IMR-90 (cell line): ENCODE measurements around the gene HOXC12. TPM values are rescaled to one million over a fixed set of nuclear protein-coding genes. Genes with fewer than 3 reads are reported as not detected.

ENCODE experiments used
- ATAC-seq: fragments of 200-7000 bp; cut with Tn5 transposase; 2 replicates; pipeline ENCODE4 v1.9.1; 2020; ENCODE audit warnings: low read depth, mild to moderate bottlenecking, moderate library complexity
- BruUV-seq: library from RNA; stranded (reverse); fragments of 400-500 nt; replicated peaks from 2 replicates; lab custom pipeline; 2021; lab: Mats Ljungman, UMichigan
- CTCF ChIA-PET: fragments of 300-600 bp; formaldehyde crosslinking; extraction: SDS; loops from one replicate; lab custom pipeline; 2021; ENCODE audit warnings: antibody characterized with exemption; lab: Yijun Ruan, JAX
- POLR2A ChIA-PET: fragments of 300-600 bp; sonication (Branson Sonifier 250); formaldehyde crosslinking; loops from one replicate; lab custom pipeline; 2022; ENCODE audit warnings: antibody characterized with exemption; ENCODE audit not compliant: unreplicated experiment; lab: Charles Lee
- DNase-seq: peaks from one replicate; pipeline ENCODE4 v3.0.0; 2013
- H2AFZ ChIP-seq: replicated peaks from 2 replicates; pipeline ENCODE3; 2013; ENCODE audit warnings: low read length, mild to moderate bottlenecking; ENCODE audit not compliant: poor library complexity
- H2AK5ac ChIP-seq: 2 replicates; pipeline ENCODE4 v1.6.1; 2013; ENCODE audit warnings: low read depth, low read length, inconsistent platforms
- H2AK9ac ChIP-seq: replicated peaks from 2 replicates; pipeline ENCODE3; 2013; ENCODE audit warnings: mild to moderate bottlenecking, low read depth, low read length, moderate library complexity; ENCODE audit not compliant: poor library complexity
- H2BK120ac ChIP-seq: 2 replicates; pipeline ENCODE4 v1.6.1; 2013; ENCODE audit warnings: low read depth, low read length, inconsistent platforms
- H2BK15ac ChIP-seq: 3 replicates; pipeline ENCODE4 v1.6.1; 2013; ENCODE audit warnings: low read depth, low read length, inconsistent platforms
- H2BK20ac ChIP-seq: 2 replicates; pipeline ENCODE4 v1.6.1; 2013; ENCODE audit warnings: low read depth, mild to moderate bottlenecking, inconsistent platforms, low read length, moderate library complexity
- H2BK5ac ChIP-seq: 2 replicates; pipeline ENCODE4 v1.6.1; 2013; ENCODE audit warnings: mild to moderate bottlenecking, low read depth, low read length, inconsistent platforms; ENCODE audit not compliant: poor library complexity, severe bottlenecking
- H3K14ac ChIP-seq: replicated peaks from 2 replicates; pipeline ENCODE4 v1.6.1; 2013; ENCODE audit warnings: low read depth, low read length, inconsistent platforms
- H3K18ac ChIP-seq: 2 replicates; pipeline ENCODE4 v1.6.1; 2013; ENCODE audit warnings: low read depth, low read length, control low read depth
- H3K23ac ChIP-seq: 2 replicates; pipeline ENCODE4 v1.6.1; 2013; ENCODE audit warnings: low read depth, low read length, inconsistent platforms
- H3K27ac ChIP-seq: 2 replicates; pipeline ENCODE4 v1.5.1; 2013; ENCODE audit warnings: mild to moderate bottlenecking, control low read depth, low read length; ENCODE audit not compliant: insufficient read depth
- H3K27me3 ChIP-seq: 2 replicates; pipeline ENCODE4 v1.6.1; 2013; ENCODE audit warnings: low read length; ENCODE audit not compliant: control insufficient read depth, insufficient read depth
- H3K36me3 ChIP-seq: 2 replicates; pipeline ENCODE4 v1.6.1; 2013; ENCODE audit warnings: low read length, mixed read lengths; ENCODE audit not compliant: control insufficient read depth, insufficient read depth
- H3K4ac ChIP-seq: 2 replicates; pipeline ENCODE4 v1.6.1; 2013; ENCODE audit warnings: low read depth, low read length, inconsistent platforms
- H3K4me1 ChIP-seq: 2 replicates; pipeline ENCODE4 v1.6.1; 2013; ENCODE audit warnings: low read length, mixed read lengths; ENCODE audit not compliant: control insufficient read depth, insufficient read depth
- H3K4me2 ChIP-seq: 2 replicates; pipeline ENCODE4 v1.6.1; 2013; ENCODE audit warnings: low read depth, mild to moderate bottlenecking, control low read depth, low read length, moderate library complexity
- H3K4me3 ChIP-seq: 2 replicates; pipeline ENCODE4 v1.5.1; 2013; ENCODE audit warnings: low read depth, mild to moderate bottlenecking, control low read depth, low read length, moderate library complexity; ENCODE audit not compliant: insufficient read depth
- H3K56ac ChIP-seq: 2 replicates; pipeline ENCODE4 v1.6.1; 2013; ENCODE audit warnings: low read length, inconsistent platforms; ENCODE audit not compliant: insufficient read depth; ENCODE audit errors: extremely low read depth
- H3K79me1 ChIP-seq, 2 experiments: 2 replicates each; pipeline ENCODE4 v1.6.1; 2013; ENCODE audit warnings: low read length in 2 of 2, inconsistent platforms in 1 of 2, low read depth in 1 of 2
- H3K9ac ChIP-seq: 2 replicates; pipeline ENCODE4 v1.6.1; 2013; ENCODE audit warnings: low read depth, low read length, control low read depth
- H3K9me1 ChIP-seq: 2 replicates; pipeline ENCODE4 v1.6.1; 2013; ENCODE audit warnings: low read length, inconsistent platforms; ENCODE audit not compliant: insufficient read depth
- H3K9me3 ChIP-seq: 2 replicates; pipeline ENCODE4 v1.6.1; 2013; ENCODE audit warnings: low read length; ENCODE audit not compliant: control insufficient read depth, insufficient read depth
- H4K20me1 ChIP-seq: 2 replicates; pipeline ENCODE4 v1.6.1; 2013; ENCODE audit warnings: low read length, inconsistent platforms; ENCODE audit not compliant: insufficient read depth
- H4K5ac ChIP-seq: 2 replicates; pipeline ENCODE4 v1.6.1; 2013; ENCODE audit warnings: mild to moderate bottlenecking, low read depth, low read length, control low read depth
- H4K8ac ChIP-seq, 2 experiments: 2 replicates each; pipeline ENCODE4 v1.6.1; 2013; ENCODE audit warnings: low read depth in 2 of 2, low read length in 2 of 2, control low read depth in 1 of 2, inconsistent platforms in 1 of 2
- H4K91ac ChIP-seq: 2 replicates; pipeline ENCODE4 v1.6.1; 2013; ENCODE audit warnings: low read depth, low read length, inconsistent platforms; ENCODE audit not compliant: insufficient read depth
- BHLHE40 ChIP-seq: fragments of 150-350 bp; IDR thresholded peaks from 2 replicates; pipeline ENCODE4 v1.6.1; 2016; ENCODE audit warnings: mild to moderate bottlenecking, low read depth, low read length
- CEBPB ChIP-seq: IDR thresholded peaks from 2 replicates; pipeline ENCODE4 v1.6.1; 2012; ENCODE audit warnings: low read depth, low read length, improper control_type of control experiment
- CHD1 ChIP-seq: IDR thresholded peaks from 2 replicates; pipeline ENCODE4 v1.6.1; 2012; ENCODE audit warnings: low read depth, low read length, improper control_type of control experiment
- MAFK ChIP-seq: IDR thresholded peaks from 2 replicates; pipeline ENCODE4 v1.6.1; 2012; ENCODE audit warnings: low read depth, low read length, improper control_type of control experiment
- MAZ ChIP-seq: IDR thresholded peaks from 2 replicates; pipeline ENCODE4 v1.6.1; 2012; ENCODE audit warnings: low read depth, mild to moderate bottlenecking, low read length, improper control_type of control experiment, moderate library complexity, borderline replicate concordance
- MXI1 ChIP-seq: IDR thresholded peaks from 2 replicates; pipeline ENCODE4 v1.6.1; 2012; ENCODE audit warnings: low read depth, mild to moderate bottlenecking, low read length, moderate library complexity, borderline replicate concordance
- NFE2L2 ChIP-seq: fragments of 150-350 bp; IDR thresholded peaks from 2 replicates; pipeline ENCODE4 v1.6.1; 2016; ENCODE audit warnings: low read depth, mild to moderate bottlenecking, low read length
- RAD21 ChIP-seq: IDR thresholded peaks from 2 replicates; pipeline ENCODE4 v1.6.1; 2012; ENCODE audit warnings: low read length, improper control_type of control experiment
- RCOR1 ChIP-seq: IDR thresholded peaks from 2 replicates; pipeline ENCODE4 v1.6.1; 2012; ENCODE audit warnings: mild to moderate bottlenecking, low read length, improper control_type of control experiment; ENCODE audit not compliant: insufficient replicate concordance
- RFX5 ChIP-seq: IDR thresholded peaks from 2 replicates; pipeline ENCODE4 v1.8.0; 2012; ENCODE audit warnings: low read depth, mild to moderate bottlenecking, low read length, moderate library complexity
- SMC3 ChIP-seq: fragments of 150-350 bp; IDR thresholded peaks from 2 replicates; pipeline ENCODE4 v1.6.1; 2016; ENCODE audit warnings: low read depth, mild to moderate bottlenecking, antibody characterized with exemption, low read length, moderate library complexity
- WGBS, 2 experiments: methylation state at CpG; one replicate each; pipeline versions ENCODE4 v1.1.5 to v1.1.7; 2013; ENCODE audit warnings: missing lambda C conversion rate in 2 of 2; ENCODE audit not compliant: insufficient read length in 1 of 2; ENCODE audit errors: extremely low coverage in 2 of 2; 5-methylcytosine and 5-hydroxymethylcytosine counted together
- dilution Hi-C: fragments of 300-500 bp; cut with HindIII; formaldehyde crosslinking; loops from one replicate; pipeline ENCODE4 v1.14.3; 2018; ENCODE audit warnings: low sequenced_read_pairs; ENCODE audit not compliant: unreplicated experiment
- in situ Hi-C: fragments of 300-500 bp; cut with MboI; formaldehyde crosslinking; loops from 3 replicates; pipeline ENCODE4 v1.14.3; 2019; ENCODE audit warnings: low sequenced_read_pairs, inconsistent platforms, mixed read lengths
- intact Hi-C: fragments of 100-400 bp; cut with micrococcal nuclease; formaldehyde crosslinking; loops from 2 replicates; pipeline ENCODE4 v1.10.0; 2022
- polyA plus RNA-seq, 3 experiments: library from polyadenylated mRNA; depleted of rRNA; stranded (reverse); fragments of >200 nt; gene quantifications; 2 replicates each; pipeline ENCODE4 v1.2.3, GENCODE V29; 2012; ENCODE audit warnings: low replicate concordance in 1 of 3
- total RNA-seq: library from RNA; depleted of rRNA; stranded (reverse); fragments of >200 nt; gene quantifications from 2 replicates; pipeline ENCODE4 v1.2.3, GENCODE V29; 2012
- TF ChIP-seq, protein P1 (sequence below): conservative IDR thresholded peaks from 2 replicates; pipeline ENCODE4 v1.5.1; 2012; ENCODE audit warnings: mild to moderate bottlenecking, low read depth, low read length, improper control_type of control experiment
- TF ChIP-seq, protein P2 (sequence below): fragments of 150-350 bp; IDR thresholded peaks from 2 replicates; pipeline ENCODE4 v1.6.1; 2016; ENCODE audit warnings: low read depth, mild to moderate bottlenecking, low read length, moderate library complexity, borderline replicate concordance

The HOXC12 gene
- total and polyA plus RNA-seq, 2 of the 4 experiments (the other 2 are of a cell fraction), result not detected

- TF ChIP-seq CHD1 (no peak), NFE2L2 (no peak)
These were observed 35.8 kb downstream of the HOXC12 start (continued) for GRCh38 chr12:53990311-53991076.

- intact Hi-C loops, result no loop called here
- Histone ChIP-seq H2BK15ac (no peak overlapping the region), H3K4ac (no peak overlapping the region), H3K4me2 (no peak overlapping the region), H3K4me3 (no peak overlapping the region), H3K14ac (no peak overlapping the region), H2BK20ac (no peak overlapping the region), H3K79me1 (no peaks in the 10 kb centered on the region), H3K27ac (no peak overlapping the region), H2AFZ (peak overlapping the region; percentile 37), H2AK5ac (no peak overlapping the region), H3K18ac (no peak overlapping the region), H3K9me1 (no peaks in the 10 kb centered on the region), H2BK120ac (no peak overlapping the region), H4K20me1 (no peaks in the 10 kb centered on the region; the same call in 1 of the 2 replicates), H3K27me3 (peaks cover 98% of the 10 kb centered on the region), H3K9ac (no peak overlapping the region), H4K8ac (no peak overlapping the region), H4K5ac (no peak overlapping the region), H2AK9ac (no peak overlapping the region), H3K4me1 (peaks cover 3% of the 10 kb centered on the region; the same call in 1 of the 2 replicates), H2BK5ac (no peak overlapping the region), H4K91ac (no peak overlapping the region), H3K9me3 (peaks cover 15% of the 10 kb centered on the region), H3K36me3 (no peaks in the 10 kb centered on the region), H3K23ac (no peak overlapping the region), H3K56ac (no peak overlapping the region)
- 4% methylated on average over 3 of the region's 8 CpGs; no CpG with 5 or more reads in 1 of the 2 experiments for WGBS, 2 experiments
- no TSS peak for BruUV-seq
- in situ Hi-C loops, result loop anchor here (10.0 kb wide), 2 partner anchors 226 to 384 kb away; no protein-coding TSS in a partner anchor
- POLR2A ChIA-PET, result no interaction called here
- DNase-seq (no peak), ATAC-seq (no peak)
- dilution Hi-C loops, result no loop called here
- CTCF ChIA-PET, result interaction anchor here (2.3 kb wide), 1 partner anchor 210 kb away, joined by 8 read pairs; no protein-coding TSS in a partner anchor
- no peak for TF ChIP-seq MXI1
- no peak for TF ChIP-seq MAFK
- TF ChIP-seq, protein P1, sequence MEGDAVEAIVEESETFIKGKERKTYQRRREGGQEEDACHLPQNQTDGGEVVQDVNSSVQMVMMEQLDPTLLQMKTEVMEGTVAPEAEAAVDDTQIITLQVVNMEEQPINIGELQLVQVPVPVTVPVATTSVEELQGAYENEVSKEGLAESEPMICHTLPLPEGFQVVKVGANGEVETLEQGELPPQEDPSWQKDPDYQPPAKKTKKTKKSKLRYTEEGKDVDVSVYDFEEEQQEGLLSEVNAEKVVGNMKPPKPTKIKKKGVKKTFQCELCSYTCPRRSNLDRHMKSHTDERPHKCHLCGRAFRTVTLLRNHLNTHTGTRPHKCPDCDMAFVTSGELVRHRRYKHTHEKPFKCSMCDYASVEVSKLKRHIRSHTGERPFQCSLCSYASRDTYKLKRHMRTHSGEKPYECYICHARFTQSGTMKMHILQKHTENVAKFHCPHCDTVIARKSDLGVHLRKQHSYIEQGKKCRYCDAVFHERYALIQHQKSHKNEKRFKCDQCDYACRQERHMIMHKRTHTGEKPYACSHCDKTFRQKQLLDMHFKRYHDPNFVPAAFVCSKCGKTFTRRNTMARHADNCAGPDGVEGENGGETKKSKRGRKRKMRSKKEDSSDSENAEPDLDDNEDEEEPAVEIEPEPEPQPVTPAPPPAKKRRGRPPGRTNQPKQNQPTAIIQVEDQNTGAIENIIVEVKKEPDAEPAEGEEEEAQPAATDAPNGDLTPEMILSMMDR, result no peak
- no peak for TF ChIP-seq MAZ
- no peak for TF ChIP-seq CEBPB
- TF ChIP-seq BHLHE40, result no peak
- TF ChIP-seq CHD1, result no peak
- TF ChIP-seq RCOR1, result no peak
- TF ChIP-seq RFX5, result no peak
- no peak for TF ChIP-seq RAD21
- TF ChIP-seq, protein P2, sequence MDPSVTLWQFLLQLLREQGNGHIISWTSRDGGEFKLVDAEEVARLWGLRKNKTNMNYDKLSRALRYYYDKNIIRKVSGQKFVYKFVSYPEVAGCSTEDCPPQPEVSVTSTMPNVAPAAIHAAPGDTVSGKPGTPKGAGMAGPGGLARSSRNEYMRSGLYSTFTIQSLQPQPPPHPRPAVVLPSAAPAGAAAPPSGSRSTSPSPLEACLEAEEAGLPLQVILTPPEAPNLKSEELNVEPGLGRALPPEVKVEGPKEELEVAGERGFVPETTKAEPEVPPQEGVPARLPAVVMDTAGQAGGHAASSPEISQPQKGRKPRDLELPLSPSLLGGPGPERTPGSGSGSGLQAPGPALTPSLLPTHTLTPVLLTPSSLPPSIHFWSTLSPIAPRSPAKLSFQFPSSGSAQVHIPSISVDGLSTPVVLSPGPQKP, result no peak
- TF ChIP-seq SMC3, result no peak
These were observed 36.4 kb downstream of the HOXC12 start for GRCh38 chr12:53991077-53991460.
